ENCODE results near the gene ACBD3. TPM values are rescaled to one million over a fixed set of nuclear protein-coding genes. Genes with fewer than 3 reads are reported as not detected.

The ACBD3 gene
- total RNA-seq, 2 experiments from 2014 or later: 19.4 to 20.0 TPM

GRCh38 chr1:226148121-226148648, 38.4 kb downstream of the ACBD3 start:
- no peaks in the 10 kb centered on the region for H3K4me1 Mint-ChIP-seq
- peaks cover 35% of the 10 kb centered on the region for H3K36me3 Mint-ChIP-seq
- ATAC-seq (no peak), DNase-seq (no peak)
- no peaks in the 10 kb centered on the region for H3K27me3 Mint-ChIP-seq
- H3K4me3 Mint-ChIP-seq: no peak overlapping the region
- H3K27ac Mint-ChIP-seq: no peak overlapping the region
- CTCF ChIA-PET: interaction anchor here (0.6 kb wide), 1 partner anchor 112 kb away, joined by 3 read pairs; no protein-coding TSS in a partner anchor
- no peaks in the 10 kb centered on the region for H3K9me3 Mint-ChIP-seq (ENCODE audit: low read depth)

- ATAC-seq: no peak
- no peaks in the 10 kb centered on the region for H3K9me3 Mint-ChIP-seq (ENCODE audit: low read depth)
- DNase-seq: no peak
- no peaks in the 10 kb centered on the region for H3K4me1 Mint-ChIP-seq
- H3K36me3 Mint-ChIP-seq: peaks cover 24% of the 10 kb centered on the region
- H3K27ac Mint-ChIP-seq: no peak overlapping the region
- no peak overlapping the region for H3K4me3 Mint-ChIP-seq
- H3K27me3 Mint-ChIP-seq: no peaks in the 10 kb centered on the region
- CTCF ChIA-PET: interaction anchor here (2.3 kb wide), 1 partner anchor 18 kb away, joined by 6 read pairs; no protein-coding TSS in a partner anchor
Observed at GRCh38 chr1:226144045-226144444, 42.5 kb downstream of the ACBD3 start.

GRCh38 chr1:226135709-226136108, 50.8 kb downstream of the ACBD3 start:
- H3K9me3 Mint-ChIP-seq (ENCODE audit: low read depth): no peaks in the 10 kb centered on the region
- no peak for ATAC-seq

GRCh38 chr1:226135059-226135651, 51.4 kb downstream of the ACBD3 start:
- Mint-ChIP-seq H3K4me1 (no peaks in the 10 kb centered on the region), H3K27ac (no peak overlapping the region), H3K9me3 (ENCODE audit: low read depth) (no peaks in the 10 kb centered on the region), H3K36me3 (no peaks in the 10 kb centered on the region), H3K4me3 (no peak overlapping the region), H3K27me3 (no peaks in the 10 kb centered on the region)
- no peak for ATAC-seq
- DNase-seq: no peak
- CTCF ChIA-PET: no interaction called here

More at GRCh38 chr1:226135709-226136108, 50.8 kb downstream of the ACBD3 start:
- Mint-ChIP-seq H3K27me3 (no peaks in the 10 kb centered on the region), H3K4me3 (no peak overlapping the region), H3K36me3 (no peaks in the 10 kb centered on the region), H3K4me1 (no peaks in the 10 kb centered on the region), H3K27ac (no peak overlapping the region)
- peak; percentile 38 for DNase-seq
- CTCF ChIA-PET: interaction anchor here (2.1 kb wide), 1 partner anchor 10 kb away, joined by 8 read pairs; no protein-coding TSS in a partner anchor

- H3K36me3 Mint-ChIP-seq: no peaks in the 10 kb centered on the region
- CTCF ChIA-PET: interaction anchor here (1.1 to 1.6 kb wide), 3 partner anchors 10 to 199 kb away, joined by 3 to 16 read pairs (median 5); no protein-coding TSS in a partner anchor
- no peaks in the 10 kb centered on the region for H3K9me3 Mint-ChIP-seq (ENCODE audit: low read depth)
- no peak overlapping the region for H3K27ac Mint-ChIP-seq
- no peak overlapping the region for H3K4me3 Mint-ChIP-seq
- H3K27me3 Mint-ChIP-seq: no peaks in the 10 kb centered on the region
- peak; percentile 36 for DNase-seq
- H3K4me1 Mint-ChIP-seq: no peaks in the 10 kb centered on the region
- no peak for ATAC-seq
Observed at GRCh38 chr1:226134170-226135058, 52.1 kb downstream of the ACBD3 start.

- Mint-ChIP-seq H3K4me1 (peaks cover under 1% of the 10 kb centered on the region), H3K4me3 (no peak overlapping the region), H3K27me3 (no peaks in the 10 kb centered on the region), H3K27ac (no peak overlapping the region), H3K36me3 (no peaks in the 10 kb centered on the region), H3K9me3 (ENCODE audit: low read depth) (no peaks in the 10 kb centered on the region)
- ATAC-seq: no peak
- DNase-seq: peak; percentile 29
- CTCF ChIA-PET: interaction anchor here (1.1 to 1.6 kb wide), 3 partner anchors 9 to 199 kb away, joined by 3 to 16 read pairs (median 5); no protein-coding TSS in a partner anchor
Observed at GRCh38 chr1:226133504-226134123, 52.9 kb downstream of the ACBD3 start.

- H3K36me3 Mint-ChIP-seq: no peaks in the 10 kb centered on the region
Observed at GRCh38 chr1:226132728-226133503, 53.6 kb downstream of the ACBD3 start.

GRCh38 chr1:226131639-226132038, 54.9 kb downstream of the ACBD3 start:
- Mint-ChIP-seq H3K9me3 (ENCODE audit: low read depth) (no peaks in the 10 kb centered on the region), H3K4me3 (no peak overlapping the region), H3K27me3 (no peaks in the 10 kb centered on the region), H3K27ac (no peak overlapping the region), H3K4me1 (peaks cover 16% of the 10 kb centered on the region), H3K36me3 (no peaks in the 10 kb centered on the region)
- ATAC-seq (no peak), DNase-seq (peak; percentile 18)
- CTCF ChIA-PET: interaction anchor here (0.8 to 1.3 kb wide), 2 partner anchors 65 to 67 kb away, joined by 3 to 5 read pairs; no protein-coding TSS in a partner anchor

More at GRCh38 chr1:226132728-226133503, 53.6 kb downstream of the ACBD3 start:
- ATAC-seq: no peak
- H3K27ac Mint-ChIP-seq: no peak overlapping the region
- no peaks in the 10 kb centered on the region for H3K9me3 Mint-ChIP-seq (ENCODE audit: low read depth)
- DNase-seq: peak; percentile 37
- CTCF ChIA-PET: interaction anchor here (1.1 to 1.6 kb wide), 4 partner anchors 8 to 200 kb away, joined by 3 to 16 read pairs (median 5); no protein-coding TSS in a partner anchor
- H3K4me3 Mint-ChIP-seq: no peak overlapping the region
- H3K27me3 Mint-ChIP-seq: no peaks in the 10 kb centered on the region
- H3K4me1 Mint-ChIP-seq: peaks cover 4% of the 10 kb centered on the region

GRCh38 chr1:226129230-226129629, 57.3 kb downstream of the ACBD3 start:
- no peaks in the 10 kb centered on the region for H3K36me3 Mint-ChIP-seq
- H3K4me3 Mint-ChIP-seq: no peak overlapping the region
- H3K9me3 Mint-ChIP-seq (ENCODE audit: low read depth): no peaks in the 10 kb centered on the region
- H3K27me3 Mint-ChIP-seq: no peaks in the 10 kb centered on the region
- H3K4me1 Mint-ChIP-seq: peaks cover 29% of the 10 kb centered on the region
- CTCF ChIA-PET: interaction anchor here (1.3 to 1.9 kb wide), 3 partner anchors 65 to 68 kb away, joined by 4 to 19 read pairs (median 5); no protein-coding TSS in a partner anchor
- ATAC-seq (no peak), DNase-seq (no peak)
- no peak overlapping the region for H3K27ac Mint-ChIP-seq

GRCh38 chr1:226128487-226129075, 58.0 kb downstream of the ACBD3 start:
- no peak for ATAC-seq
- CTCF ChIA-PET: interaction anchor here (1.0 to 1.9 kb wide), 5 partner anchors 18 to 204 kb away, joined by 4 to 19 read pairs (median 4); no protein-coding TSS in a partner anchor
- no peak for DNase-seq
- Mint-ChIP-seq H3K9me3 (ENCODE audit: low read depth) (no peaks in the 10 kb centered on the region), H3K4me3 (no peak overlapping the region), H3K36me3 (no peaks in the 10 kb centered on the region), H3K4me1 (peaks cover 33% of the 10 kb centered on the region), H3K27ac (peak overlapping the region; percentile 76), H3K27me3 (no peaks in the 10 kb centered on the region)

- DNase-seq (no peak), ATAC-seq (no peak)
- CTCF ChIA-PET: interaction anchor here (2.1 to 5.4 kb wide), 7 partner anchors 10 to 281 kb away, joined by 7 to 205 read pairs (median 24); partner anchors contain the start of genes LIN9 and PARP1
- Mint-ChIP-seq H3K9me3 (ENCODE audit: low read depth) (no peaks in the 10 kb centered on the region), H3K27me3 (no peaks in the 10 kb centered on the region), H3K36me3 (no peaks in the 10 kb centered on the region), H3K4me1 (peaks cover 38% of the 10 kb centered on the region), H3K4me3 (no peak overlapping the region), H3K27ac (peak overlapping the region; percentile 85)
Observed at GRCh38 chr1:226126824-226127569, 59.5 kb downstream of the ACBD3 start.

All from activated CD8-positive, alpha-beta memory T cell treated with anti-CD3 and anti-CD28 coated beads, Interleukin-2, amount 10 ng/mL, durations not matched to agents 7 days and 5 days (primary cell).